Type B pancreatic cell (in vitro differentiated cells): ENCODE data around the gene SLC36A2. TPM values are rescaled to one million over a fixed set of nuclear protein-coding genes. Genes with fewer than 3 reads are reported as not detected.

ENCODE experiments used
- DNase-seq: peaks from one replicate; pipeline ENCODE4 v3.0.0; 2021; ENCODE audit warnings: mixed read lengths; ENCODE audit not compliant: unreplicated experiment; ENCODE audit errors: extremely low spot score
- H3K27ac Mint-ChIP-seq: 2 replicates; pipeline ENCODE4 v1.8.0; 2021; ENCODE audit warnings: mild to moderate bottlenecking, mixed read lengths
- H3K27me3 Mint-ChIP-seq: 2 replicates; pipeline ENCODE4 v1.8.0; 2021; ENCODE audit warnings: mixed read lengths
- H3K36me3 Mint-ChIP-seq: 2 replicates; pipeline ENCODE4 v1.8.0; 2021; ENCODE audit warnings: mixed read lengths
- H3K4me1 Mint-ChIP-seq: one replicate; pipeline ENCODE4 v1.8.0; 2021; ENCODE audit warnings: mixed read lengths; ENCODE audit not compliant: unreplicated experiment
- H3K4me3 Mint-ChIP-seq: 2 replicates; pipeline ENCODE4 v1.8.0; 2021; ENCODE audit warnings: mild to moderate bottlenecking, mixed read lengths
- H3K9me3 Mint-ChIP-seq: 2 replicates; pipeline ENCODE4 v1.8.0; 2021; ENCODE audit warnings: mixed read lengths
- CTCF ChIP-seq: fragments of 200-600 bp; sonication (generic); conservative IDR thresholded peaks from 2 replicates; pipeline ENCODE4 v1.5.0; 2021; ENCODE audit warnings: antibody characterized with exemption, mild to moderate bottlenecking
- total RNA-seq: library from RNA; stranded (reverse); gene quantifications from 2 replicates; pipeline ENCODE4 v1.2.1, GENCODE V29; 2021; ENCODE audit warnings: low replicate concordance

Gene SLC36A2
- total RNA-seq, 1 donor from 2014 or later: not detected

- Mint-ChIP-seq H3K27me3 (peaks cover 72% of the 10 kb centered on the region), H3K4me3 (no peak overlapping the region), H3K4me1 (peaks cover 9% of the 10 kb centered on the region), H3K27ac (no peak overlapping the region), H3K9me3 (no peaks in the 10 kb centered on the region), H3K36me3 (no peaks in the 10 kb centered on the region)
- TF ChIP-seq CTCF: no peak
- DNase-seq: no peak
Measured at GRCh38 chr5:151345187-151345807, 2.1 kb downstream of the SLC36A2 start.

GRCh38 chr5:151344088-151344487, 3.3 kb downstream of the SLC36A2 start:
- H3K36me3 Mint-ChIP-seq: no peaks in the 10 kb centered on the region
- DNase-seq: no peak
- no peak overlapping the region for H3K27ac Mint-ChIP-seq
- no peak overlapping the region for H3K4me3 Mint-ChIP-seq
- no peak for TF ChIP-seq CTCF
- H3K4me1 Mint-ChIP-seq: peaks cover 9% of the 10 kb centered on the region
- peaks cover 79% of the 10 kb centered on the region for H3K27me3 Mint-ChIP-seq
- H3K9me3 Mint-ChIP-seq: no peaks in the 10 kb centered on the region

GRCh38 chr5:151340004-151340403, 7.4 kb downstream of the SLC36A2 start:
- Mint-ChIP-seq H3K9me3 (no peaks in the 10 kb centered on the region), H3K4me3 (no peak overlapping the region), H3K27ac (no peak overlapping the region), H3K4me1 (no peaks in the 10 kb centered on the region), H3K27me3 (peaks cover 63% of the 10 kb centered on the region), H3K36me3 (no peaks in the 10 kb centered on the region)
- no peak for TF ChIP-seq CTCF
- DNase-seq: no peak

- peaks cover 52% of the 10 kb centered on the region for H3K27me3 Mint-ChIP-seq
- no peak for TF ChIP-seq CTCF
- no peaks in the 10 kb centered on the region for H3K9me3 Mint-ChIP-seq
- DNase-seq: no peak
- no peak overlapping the region for H3K4me3 Mint-ChIP-seq
- no peaks in the 10 kb centered on the region for H3K36me3 Mint-ChIP-seq
- peaks cover 5% of the 10 kb centered on the region for H3K4me1 Mint-ChIP-seq
- no peak overlapping the region for H3K27ac Mint-ChIP-seq
Measured at GRCh38 chr5:151338734-151339133, 8.6 kb downstream of the SLC36A2 start.

GRCh38 chr5:151332857-151333256, 14.5 kb downstream of the SLC36A2 start:
- no peak for DNase-seq
- no peak for TF ChIP-seq CTCF
- Mint-ChIP-seq H3K9me3 (no peaks in the 10 kb centered on the region), H3K27me3 (peaks cover 7% of the 10 kb centered on the region), H3K27ac (no peak overlapping the region), H3K36me3 (no peaks in the 10 kb centered on the region), H3K4me1 (peaks cover 5% of the 10 kb centered on the region), H3K4me3 (no peak overlapping the region)

GRCh38 chr5:151328734-151329133, 18.6 kb downstream of the SLC36A2 start:
- H3K4me3 Mint-ChIP-seq: no peak overlapping the region
- no peak for TF ChIP-seq CTCF
- no peak overlapping the region for H3K27ac Mint-ChIP-seq
- no peaks in the 10 kb centered on the region for H3K36me3 Mint-ChIP-seq
- DNase-seq: no peak
- no peaks in the 10 kb centered on the region for H3K27me3 Mint-ChIP-seq
- H3K4me1 Mint-ChIP-seq: no peaks in the 10 kb centered on the region
- no peaks in the 10 kb centered on the region for H3K9me3 Mint-ChIP-seq
